Lower leg skin (tissue), 3 donors: ENCODE measurements around the gene MSL2.

Source experiments
- POLR2A ChIP-seq, 2 donors: fragments of 450-650 bp; IDR thresholded peaks; one replicate each; pipeline ENCODE4 v1.6.1; 2016 to 2017; ENCODE audit warnings: antibody characterized with exemption in 2 of 2, mild to moderate bottlenecking in 1 of 2, moderate library complexity in 1 of 2
- TF ChIP-seq, protein P1 (sequence below), 3 donors: fragments of 450-650 bp; IDR thresholded peaks; one replicate each; pipeline ENCODE4 v1.5.1; 2016; ENCODE audit warnings: antibody characterized with exemption in 3 of 3, mild to moderate bottlenecking in 3 of 3, moderate library complexity in 2 of 3

DNA sequence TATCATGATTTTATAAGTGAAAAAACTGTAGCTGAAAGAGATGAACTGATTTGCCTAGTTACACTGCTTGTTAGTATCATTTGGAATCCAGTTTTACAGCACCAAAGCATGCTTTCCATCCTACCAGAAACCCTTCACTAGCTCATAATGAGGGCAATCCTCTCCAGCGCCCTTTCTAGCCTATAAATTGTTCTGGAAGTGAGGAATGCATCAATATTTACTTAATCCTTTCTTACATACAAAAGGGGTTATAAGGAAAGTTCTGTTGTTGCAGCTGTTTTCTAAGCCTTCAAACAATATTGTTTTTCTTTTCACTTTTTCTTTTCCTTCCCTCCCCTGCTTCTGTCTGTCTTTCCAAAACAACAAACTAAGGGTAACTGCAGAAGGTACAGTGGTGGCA, 43.0 kb upstream of the MSL2 start:
- TF ChIP-seq, protein P1, sequence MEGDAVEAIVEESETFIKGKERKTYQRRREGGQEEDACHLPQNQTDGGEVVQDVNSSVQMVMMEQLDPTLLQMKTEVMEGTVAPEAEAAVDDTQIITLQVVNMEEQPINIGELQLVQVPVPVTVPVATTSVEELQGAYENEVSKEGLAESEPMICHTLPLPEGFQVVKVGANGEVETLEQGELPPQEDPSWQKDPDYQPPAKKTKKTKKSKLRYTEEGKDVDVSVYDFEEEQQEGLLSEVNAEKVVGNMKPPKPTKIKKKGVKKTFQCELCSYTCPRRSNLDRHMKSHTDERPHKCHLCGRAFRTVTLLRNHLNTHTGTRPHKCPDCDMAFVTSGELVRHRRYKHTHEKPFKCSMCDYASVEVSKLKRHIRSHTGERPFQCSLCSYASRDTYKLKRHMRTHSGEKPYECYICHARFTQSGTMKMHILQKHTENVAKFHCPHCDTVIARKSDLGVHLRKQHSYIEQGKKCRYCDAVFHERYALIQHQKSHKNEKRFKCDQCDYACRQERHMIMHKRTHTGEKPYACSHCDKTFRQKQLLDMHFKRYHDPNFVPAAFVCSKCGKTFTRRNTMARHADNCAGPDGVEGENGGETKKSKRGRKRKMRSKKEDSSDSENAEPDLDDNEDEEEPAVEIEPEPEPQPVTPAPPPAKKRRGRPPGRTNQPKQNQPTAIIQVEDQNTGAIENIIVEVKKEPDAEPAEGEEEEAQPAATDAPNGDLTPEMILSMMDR (IDR thresholded peaks at IDR 0.05), result no peak
- TF ChIP-seq POLR2A (IDR thresholded peaks at IDR 0.05), result no peak
